Iris pigment epithelial cell (primary cell): Measurements from ENCODE around the gene SLC2A5.
A peak's percentile ranks its signal among the peaks of the same experiment; 100 is the strongest.

ENCODE experiments used
- DNase-seq: peaks from one replicate; pipeline ENCODE4 v3.0.0-alpha.2; 2011; ENCODE audit warnings: low read depth

SLC2A5 gene

GRCh38 chr1:9088807-9089206 is 19.4 kb upstream of the SLC2A5 start:
- DNase-seq: no peak

GRCh38 chr1:9087411-9088125 is 18.1 kb upstream of the SLC2A5 start:
- DNase-seq: no peak

GRCh38 chr1:9086796-9087195 is 17.4 kb upstream of the SLC2A5 start:
- DNase-seq: no peak

- DNase-seq: no peak
These were observed 16.6 kb upstream of the SLC2A5 start for GRCh38 chr1:9086045-9086444.

GRCh38 chr1:9085306-9085940 is 16.0 kb upstream of the SLC2A5 start:
- DNase-seq: no peak

GRCh38 chr1:9084906-9085305 is 15.5 kb upstream of the SLC2A5 start:
- no peak for DNase-seq

GRCh38 chr1:9081473-9081872 is 12.0 kb upstream of the SLC2A5 start:
- no peak for DNase-seq

GRCh38 chr1:9080705-9081291 is 11.4 kb upstream of the SLC2A5 start:
- DNase-seq: peak; percentile 74

- no peak for DNase-seq
These were observed 10.7 kb upstream of the SLC2A5 start for GRCh38 chr1:9079988-9080704.

- no peak for DNase-seq
These were observed 9.5 kb upstream of the SLC2A5 start for GRCh38 chr1:9078752-9079500.

- DNase-seq: peak; percentile 85
These were observed 8.7 kb upstream of the SLC2A5 start for GRCh38 chr1:9078015-9078751.

- no peak for DNase-seq
These were observed 5.6 kb upstream of the SLC2A5 start for GRCh38 chr1:9075022-9075421.

GRCh38 chr1:9073143-9073542 is 3.7 kb upstream of the SLC2A5 start:
- DNase-seq: no peak

- DNase-seq: no peak
These were observed 2.3 kb upstream of the SLC2A5 start for GRCh38 chr1:9071554-9072235.

- no peak for DNase-seq
These were observed 1.1 kb upstream of the SLC2A5 start for GRCh38 chr1:9070486-9070885.

- no peak for DNase-seq
These were observed 482 bp downstream of the SLC2A5 start for GRCh38 chr1:9068981-9069325.

GRCh38 chr1:9066945-9067807 is 2.3 kb downstream of the SLC2A5 start:
- DNase-seq: peak; percentile 95

GRCh38 chr1:9065213-9065751 is 4.2 kb downstream of the SLC2A5 start:
- DNase-seq: no peak

GRCh38 chr1:9062846-9063245 is 6.6 kb downstream of the SLC2A5 start:
- DNase-seq: no peak

- no peak for DNase-seq
These were observed 7.4 kb downstream of the SLC2A5 start for GRCh38 chr1:9062021-9062471.
